Thyroid gland (tissue), 4 donors: Measurements from ENCODE around the gene PDZD2. TPM values are rescaled to one million over a fixed set of nuclear protein-coding genes. Genes with fewer than 3 reads are reported as not detected.
"Not testable (repeated sequence)": the region's sequence is repeated elsewhere in the genome, so short reads cannot be mapped to it uniquely, and the experiment has no call there.

Source experiments
- DNase-seq, 2 donors: peaks; one replicate each; pipeline ENCODE4 v3.0.0-alpha.2; 2019
- H3K27ac ChIP-seq, 3 donors: fragments of 200-600 bp; sonication (generic); 1 replicate in 2 of 3; 2 replicates in 1 of 3; pipeline ENCODE4 v1.5.1; 2016 to 2019; ENCODE audit warnings: mild to moderate bottlenecking in 1 of 3, moderate library complexity in 1 of 3
- H3K27me3 ChIP-seq: fragments of 200-600 bp; sonication (generic); one replicate; pipeline ENCODE4 v1.5.1; 2019
- H3K36me3 ChIP-seq, 2 donors: fragments of 200-600 bp; sonication (generic); one replicate each; pipeline ENCODE4 v1.5.1; 2016 to 2019
- H3K4me1 ChIP-seq, 2 donors: fragments of 200-600 bp; sonication (generic); one replicate each; pipeline ENCODE4 v1.5.1; 2017 to 2019
- H3K4me3 ChIP-seq, 3 donors: fragments of 200-600 bp; sonication (generic); replicated peaks in 1 of 3; 1 replicate in 2 of 3; 2 replicates in 1 of 3; pipeline ENCODE4 v1.5.1; 2016; ENCODE audit warnings: mild to moderate bottlenecking in 1 of 3
- H3K9me3 ChIP-seq: fragments of 200-600 bp; sonication (generic); one replicate; pipeline ENCODE4 v1.5.1; 2017
- CTCF ChIP-seq, 6 experiments: fragments of 200-600 bp in 3 of 6; fragments of 450-650 bp in 3 of 6; sonication (generic) in 3 of 6; IDR thresholded peaks; one replicate each; pipeline ENCODE4 v1.5.1; 2016 to 2019; ENCODE audit warnings: antibody characterized with exemption in 6 of 6, mild to moderate bottlenecking in 2 of 6, inconsistent platforms in 1 of 6, moderate library complexity in 1 of 6
- POLR2A ChIP-seq, 2 donors: fragments of 450-650 bp; IDR thresholded peaks; one replicate each; pipeline ENCODE4 v1.6.1; 2017; ENCODE audit warnings: antibody characterized with exemption in 2 of 2, mild to moderate bottlenecking in 2 of 2, moderate library complexity in 1 of 2
- WGBS, 2 donors: methylation state at CpG; one replicate each; pipeline ENCODE4 v1.1.5; 2017; 5-methylcytosine and 5-hydroxymethylcytosine counted together
- intact Hi-C: fragments of 100-400 bp; cut with DNase I; formaldehyde crosslinking; loops from one replicate; pipeline ENCODE4 v1.15.1; 2023
- total RNA-seq, 4 donors: library from RNA; depleted of rRNA; stranded (reverse); fragments of >200 nt; gene quantifications; one replicate each; pipeline ENCODE4 v1.2.3, GENCODE V29; 2016

Gene PDZD2
- total RNA-seq, 4 donors from 2014 or later = 1.8 to 4.5 (median 3.9) TPM

- no peak for DNase-seq
- Histone ChIP-seq H3K9me3 (no peaks in the 10 kb centered on the region), H3K27ac (no peak overlapping the region), H3K4me3 (no peak overlapping the region), H3K27me3 (no peaks in the 10 kb centered on the region), H3K4me1 (no peaks in the 10 kb centered on the region), H3K36me3 (peaks cover 20 to 22% of the 10 kb centered on the region in 2 donors)
- TF ChIP-seq CTCF (IDR thresholded peaks at IDR 0.05) (no peak), POLR2A (IDR thresholded peaks at IDR 0.05) (no peak)
- WGBS, 2 donors = 92 to 93% methylated on average over 10 of the region's 10 CpGs
- intact Hi-C loops = no loop called here
Observed at GRCh38 chr5:32109236-32109635, 470.3 kb downstream of the PDZD2 start.

GRCh38 chr5:32110111-32110696, 471.3 kb downstream of the PDZD2 start:
- no peak overlapping the region for H3K27ac ChIP-seq
- H3K9me3 ChIP-seq = no peaks in the 10 kb centered on the region
- 93 to 94% methylated on average over 5 of the region's 5 CpGs for WGBS, 2 donors
- no peak overlapping the region for H3K4me3 ChIP-seq
- intact Hi-C loops = no loop called here
- no peaks in the 10 kb centered on the region for H3K27me3 ChIP-seq
- peaks cover 18 to 19% of the 10 kb centered on the region in 2 donors for H3K36me3 ChIP-seq
- no peaks in the 10 kb centered on the region for H3K4me1 ChIP-seq
- DNase-seq = no peak
- TF ChIP-seq POLR2A (IDR thresholded peaks at IDR 0.05) (no peak), CTCF (IDR thresholded peaks at IDR 0.05) (no peak)

GRCh38 chr5:32115985-32116384, 477.1 kb downstream of the PDZD2 start:
- H3K9me3 ChIP-seq = no peaks in the 10 kb centered on the region
- DNase-seq = no peak
- H3K4me3 ChIP-seq = no peak overlapping the region
- no peaks in the 10 kb centered on the region for H3K4me1 ChIP-seq
- no peaks in the 10 kb centered on the region for H3K27me3 ChIP-seq
- TF ChIP-seq POLR2A (IDR thresholded peaks at IDR 0.05) = no peak
- TF ChIP-seq CTCF (IDR thresholded peaks at IDR 0.05) = no peak
- peaks cover 8 to 9% of the 10 kb centered on the region in 2 donors for H3K36me3 ChIP-seq
- H3K27ac ChIP-seq = no peak overlapping the region
- WGBS, 2 donors = 82 to 92% methylated on average over 3 of the region's 3 CpGs
- intact Hi-C loops = no loop called here

- H3K36me3 ChIP-seq = peaks cover 8 to 9% of the 10 kb centered on the region in 2 donors
- H3K4me3 ChIP-seq = no peak overlapping the region
- H3K4me1 ChIP-seq = no peaks in the 10 kb centered on the region
- H3K9me3 ChIP-seq = no peaks in the 10 kb centered on the region
- H3K27me3 ChIP-seq = no peaks in the 10 kb centered on the region
- intact Hi-C loops = no loop called here
- 94 to 96% methylated on average over 4 of the region's 4 CpGs for WGBS, 2 donors
- H3K27ac ChIP-seq = no peak overlapping the region
- DNase-seq = no peak
- TF ChIP-seq CTCF (IDR thresholded peaks at IDR 0.05) (no peak), POLR2A (IDR thresholded peaks at IDR 0.05) (no peak)
Observed at GRCh38 chr5:32116574-32117313, 477.8 kb downstream of the PDZD2 start.

- H3K27ac ChIP-seq, H3K27me3 ChIP-seq, intact Hi-C loops, H3K9me3 ChIP-seq, DNase-seq, H3K36me3 ChIP-seq, H3K4me1 ChIP-seq, H3K4me3 ChIP-seq: not testable (repeated sequence)
- WGBS, 2 donors = 99% methylated on average over 8 of the region's 8 CpGs
Observed at GRCh38 chr5:32118922-32119321, 480.0 kb downstream of the PDZD2 start.
